ELF-1 (cell line): Measurements from ENCODE around the gene CDKN3.
"Not testable (repeated sequence)": the region's sequence is repeated elsewhere in the genome, so short reads cannot be mapped to it uniquely, and the experiment has no call there.

ENCODE experiments used
- DNase-seq: peaks from one replicate; pipeline ENCODE4 v3.0.0-alpha.2; 2016; ENCODE audit warnings: low read depth, low spot score

The CDKN3 gene

GRCh38 chr14:54456820-54457608 lies 60.2 kb downstream of the CDKN3 start:
- DNase-seq = not testable (repeated sequence)

- DNase-seq = no peak
Measured at GRCh38 chr14:54457609-54457996, 60.8 kb downstream of the CDKN3 start.

DNA sequence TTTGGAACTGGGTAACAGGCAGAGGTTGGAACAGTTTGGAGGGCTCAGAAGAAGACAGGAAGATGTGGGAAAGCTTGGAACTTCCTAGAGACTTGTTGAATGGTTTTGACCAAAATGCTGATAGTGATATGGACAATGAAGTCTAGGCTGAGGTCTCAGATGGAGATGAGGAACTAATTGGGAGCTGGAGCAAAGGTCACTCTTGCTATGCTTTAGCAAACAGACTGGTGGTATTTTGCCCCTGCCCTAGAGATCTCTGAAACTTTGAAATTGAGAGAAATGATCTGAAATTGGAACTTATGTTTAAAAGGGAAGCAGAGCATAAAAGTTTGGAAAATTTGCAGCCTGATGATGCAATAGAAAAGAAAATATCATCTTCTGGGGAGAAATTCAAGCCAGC lies 61.7 kb downstream of the CDKN3 start:
- DNase-seq = not testable (repeated sequence)

GRCh38 chr14:54459106-54459505 lies 62.3 kb downstream of the CDKN3 start:
- no peak for DNase-seq

GRCh38 chr14:54462048-54462447 lies 65.2 kb downstream of the CDKN3 start:
- no peak for DNase-seq

GRCh38 chr14:54465654-54466053 lies 68.8 kb downstream of the CDKN3 start:
- DNase-seq = peak; percentile 29

- no peak for DNase-seq
Measured at GRCh38 chr14:54467280-54467679, 70.5 kb downstream of the CDKN3 start.
